Activated B cell treated with CpG ODN at 0.5 μM for 24 hours (primary cell): ENCODE data around the gene XIRP2. TPM values are rescaled to one million over a fixed set of nuclear protein-coding genes. Genes with fewer than 3 reads are reported as not detected.

Experiments
- ATAC-seq: fragments of 200-7000 bp; cut with Tn5 transposase; one replicate; pipeline ENCODE4 v1.10.0; 2021; ENCODE audit warnings: low read depth, mild to moderate bottlenecking, moderate library complexity
- CTCF ChIA-PET: fragments of 350-600 bp; sonication (Branson Sonifier 250); formaldehyde crosslinking; loops from one replicate; lab custom pipeline; 2021; ENCODE audit warnings: antibody characterized with exemption; lab: Charles Lee
- POLR2A ChIA-PET: fragments of 350-600 bp; sonication (Branson Sonifier 250); formaldehyde crosslinking; loops from one replicate; lab custom pipeline; 2021; ENCODE audit warnings: antibody characterized with exemption; lab: Charles Lee
- DNase-seq: peaks from one replicate; pipeline ENCODE4 v3.0.0; 2022
- H3K27ac Mint-ChIP-seq: one replicate; pipeline ENCODE4 v1.8.0; 2020; ENCODE audit warnings: mixed read lengths
- H3K27me3 Mint-ChIP-seq: one replicate; pipeline ENCODE4 v1.8.0; 2021; ENCODE audit warnings: mixed read lengths
- H3K36me3 Mint-ChIP-seq: one replicate; pipeline ENCODE4 v1.8.0; 2021; ENCODE audit warnings: low read depth, mixed read lengths
- H3K4me1 Mint-ChIP-seq: one replicate; pipeline ENCODE4 v1.8.0; 2021; ENCODE audit warnings: mixed read lengths
- H3K4me3 Mint-ChIP-seq: one replicate; pipeline ENCODE4 v1.8.0; 2020; ENCODE audit warnings: mild to moderate bottlenecking, mixed read lengths
- H3K9me3 Mint-ChIP-seq: one replicate; pipeline ENCODE4 v1.8.0; 2020; ENCODE audit warnings: mixed read lengths
- CTCF ChIP-seq: fragments of 200-600 bp; IDR thresholded peaks from one replicate; pipeline ENCODE4 v1.8.0; 2022; ENCODE audit warnings: antibody characterized with exemption, mild to moderate bottlenecking
- intact Hi-C: fragments of 100-400 bp; cut with micrococcal nuclease; formaldehyde crosslinking; loops from one replicate; pipeline ENCODE4 v1.15.1; 2024
- total RNA-seq: library from RNA; stranded (reverse); gene quantifications from 2 replicates; pipeline ENCODE4 v1.2.3, GENCODE V29; 2022

Gene XIRP2
- total RNA-seq, 1 donor from 2014 or later = not detected

GRCh38 chr2:167275046-167275445 lies 386.8 kb downstream of the XIRP2 start:
- no peaks in the 10 kb centered on the region for H3K27me3 Mint-ChIP-seq
- H3K9me3 Mint-ChIP-seq = peaks cover 2% of the 10 kb centered on the region
- no peak for ATAC-seq
- H3K27ac Mint-ChIP-seq = no peak overlapping the region
- TF ChIP-seq CTCF = no peak
- ChIA-PET CTCF (no interaction called here), POLR2A (no interaction called here)
- no peaks in the 10 kb centered on the region for H3K36me3 Mint-ChIP-seq
- no peak overlapping the region for H3K4me3 Mint-ChIP-seq
- H3K4me1 Mint-ChIP-seq = no peaks in the 10 kb centered on the region
- intact Hi-C loops = no loop called here
- DNase-seq = no peak

- no peak overlapping the region for H3K4me3 Mint-ChIP-seq
- POLR2A ChIA-PET = no interaction called here
- intact Hi-C loops = no loop called here
These were observed 391.5 kb downstream of the XIRP2 start for GRCh38 chr2:167279810-167280209.

GRCh38 chr2:167287212-167287611 lies 398.9 kb downstream of the XIRP2 start:
- no peaks in the 10 kb centered on the region for H3K36me3 Mint-ChIP-seq
- no peak overlapping the region for H3K4me3 Mint-ChIP-seq
- no peak for TF ChIP-seq CTCF
- H3K27me3 Mint-ChIP-seq = peaks cover 10% of the 10 kb centered on the region
- CTCF ChIA-PET = no interaction called here
- intact Hi-C loops = no loop called here
- H3K4me1 Mint-ChIP-seq = peaks cover 2% of the 10 kb centered on the region
- no peak overlapping the region for H3K27ac Mint-ChIP-seq
- H3K9me3 Mint-ChIP-seq = no peaks in the 10 kb centered on the region
- POLR2A ChIA-PET = no interaction called here
- DNase-seq (no peak), ATAC-seq (no peak)

More at GRCh38 chr2:167279810-167280209, 391.5 kb downstream of the XIRP2 start:
- CTCF ChIA-PET = no interaction called here
- no peak overlapping the region for H3K27ac Mint-ChIP-seq
- H3K9me3 Mint-ChIP-seq = peaks cover 2% of the 10 kb centered on the region
- no peaks in the 10 kb centered on the region for H3K4me1 Mint-ChIP-seq
- DNase-seq = no peak
- no peak for TF ChIP-seq CTCF
- H3K27me3 Mint-ChIP-seq = no peaks in the 10 kb centered on the region
- H3K36me3 Mint-ChIP-seq = no peaks in the 10 kb centered on the region
- no peak for ATAC-seq

GRCh38 chr2:167289651-167290410 lies 401.6 kb downstream of the XIRP2 start:
- H3K36me3 Mint-ChIP-seq = no peaks in the 10 kb centered on the region
- intact Hi-C loops = loop anchor here (10.0 kb wide), 1 partner anchor 825 kb away; no protein-coding TSS in a partner anchor
- H3K4me1 Mint-ChIP-seq = peaks cover 17% of the 10 kb centered on the region
- DNase-seq (no peak), ATAC-seq (no peak)
- POLR2A ChIA-PET = no interaction called here
- no peak overlapping the region for H3K4me3 Mint-ChIP-seq
- CTCF ChIA-PET = no interaction called here
- no peaks in the 10 kb centered on the region for H3K9me3 Mint-ChIP-seq
- no peak overlapping the region for H3K27ac Mint-ChIP-seq
- no peak for TF ChIP-seq CTCF
- H3K27me3 Mint-ChIP-seq = peaks cover 22% of the 10 kb centered on the region

GRCh38 chr2:167292430-167293171 lies 404.3 kb downstream of the XIRP2 start, which contains the start of gene B3GALT1:
B3GALT1 (plus strand) TSS chr2:167293001.
- peak within 1 kb of the TSS; percentile 76 for H3K4me3 Mint-ChIP-seq
- ATAC-seq = peak; percentile 95
- no peaks in the 10 kb centered on the region for H3K9me3 Mint-ChIP-seq
- no peak within 1 kb of the TSS for H3K27ac Mint-ChIP-seq
- ChIA-PET CTCF (interaction anchor here (1.2 kb wide), 1 partner anchor 828 kb away, joined by 3 read pairs; no protein-coding TSS in a partner anchor), POLR2A (no interaction called here)
- intact Hi-C loops = loop anchor here (10.0 kb wide), 1 partner anchor 822 kb away; no protein-coding TSS in a partner anchor
- H3K27me3 Mint-ChIP-seq = peaks cover 28% of the 10 kb centered on the region
- peaks cover 17% of the 10 kb centered on the region for H3K4me1 Mint-ChIP-seq
- no peaks in the 10 kb centered on the region for H3K36me3 Mint-ChIP-seq
- TF ChIP-seq CTCF = no peak
- DNase-seq = peak; percentile 38
